Stimulated activated CD8-positive, alpha-beta memory T cell treated with anti-CD3 and anti-CD28 coated beads, Interleukin-15, amount 100 ng/mL, for 48 hours (primary cell): ENCODE results near the gene ACAT2.
"Not testable (repeated sequence)": the region's sequence is repeated elsewhere in the genome, so short reads cannot be mapped to it uniquely, and the experiment has no call there.

ENCODE experiments used
- DNase-seq, 2 donors: peaks; one replicate each; pipeline ENCODE4 v3.0.0-alpha.2; 2020; ENCODE audit warnings: low read depth in 2 of 2

The ACAT2 gene

DNA sequence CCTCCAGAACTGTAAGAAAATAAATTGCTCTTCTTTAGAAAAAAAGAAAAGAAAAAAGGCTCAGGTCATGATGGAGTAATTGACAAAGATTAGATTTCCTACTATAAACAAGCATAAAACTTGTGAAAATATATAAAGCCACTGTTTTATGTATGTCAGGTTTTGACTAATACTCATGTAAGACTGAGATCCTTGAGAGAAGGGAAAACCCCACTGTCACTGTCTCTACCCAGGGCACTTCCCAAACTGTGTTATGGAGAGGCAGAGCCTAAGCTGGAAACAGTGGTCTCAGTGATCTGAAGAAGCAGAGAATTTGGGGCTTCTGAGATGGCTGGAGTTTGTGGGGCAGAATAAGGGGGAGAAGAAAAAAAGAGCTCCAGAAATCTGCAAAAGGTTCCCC is 7.6 kb downstream of the ACAT2 start:
- no peak for DNase-seq

DNA sequence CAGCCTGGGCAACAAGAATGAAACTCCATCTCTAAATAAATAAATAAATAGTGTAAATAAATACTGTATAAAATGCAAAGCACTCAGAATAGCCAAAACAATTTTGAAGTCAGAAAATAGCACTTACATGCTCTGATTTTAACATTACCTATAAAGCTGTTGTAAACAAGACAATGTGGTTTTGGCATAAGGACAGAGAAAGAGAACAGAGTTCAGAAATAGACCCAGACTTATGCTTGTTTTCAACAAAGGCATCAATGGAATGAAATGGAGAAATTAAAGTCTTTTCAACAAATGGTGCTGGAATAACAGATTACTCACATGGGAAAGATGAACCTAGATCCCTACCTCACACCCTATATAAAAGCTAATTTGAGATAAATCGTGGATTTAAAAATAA is 10.4 kb downstream of the ACAT2 start:
- no peak for DNase-seq

GRCh38 chr6:159777240-159777904 is 15.5 kb downstream of the ACAT2 start:
- no peak for DNase-seq

- DNase-seq = no peak
Observed at GRCh38 chr6:159778131-159778530, 16.3 kb downstream of the ACAT2 start.

DNA sequence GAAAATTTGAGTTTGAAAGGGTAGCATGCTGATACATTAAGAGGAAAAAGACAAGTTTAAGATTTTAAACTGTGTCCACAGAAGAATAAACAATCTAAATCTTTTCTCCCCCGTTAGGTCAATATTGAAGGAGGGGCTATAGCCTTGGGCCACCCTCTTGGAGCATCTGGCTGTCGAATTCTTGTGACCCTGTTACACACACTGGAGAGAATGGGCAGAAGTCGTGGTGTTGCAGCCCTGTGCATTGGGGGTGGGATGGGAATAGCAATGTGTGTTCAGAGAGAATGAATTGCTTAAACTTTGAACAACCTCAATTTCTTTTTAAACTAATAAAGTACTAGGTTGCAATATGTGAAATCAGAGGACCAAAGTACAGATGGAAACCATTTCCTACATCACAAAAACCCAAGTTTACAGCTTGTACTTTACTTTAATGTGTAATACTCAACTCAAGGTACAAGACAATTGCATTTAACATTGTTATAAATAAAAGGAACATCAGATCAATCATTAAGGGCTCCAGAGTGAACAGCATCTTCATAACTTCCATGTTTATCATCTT is 16.8 kb downstream of the ACAT2 start:
- DNase-seq = no peak

GRCh38 chr6:159788276-159788675 is 26.4 kb downstream of the ACAT2 start:
- no peak for DNase-seq

GRCh38 chr6:159788753-159789376 is 27.0 kb downstream of the ACAT2 start:
- DNase-seq = peak; percentile 4 to 7

- peak; percentile 98 to 99 for DNase-seq
Observed at GRCh38 chr6:159789377-159790148, 27.7 kb downstream of the ACAT2 start, which contains the start of gene TCP1. Gene TCP1, minus strand, starts transcription at chr6:159789602. Its CDS starts 134 bp downstream, at chr6:159789468.

DNA sequence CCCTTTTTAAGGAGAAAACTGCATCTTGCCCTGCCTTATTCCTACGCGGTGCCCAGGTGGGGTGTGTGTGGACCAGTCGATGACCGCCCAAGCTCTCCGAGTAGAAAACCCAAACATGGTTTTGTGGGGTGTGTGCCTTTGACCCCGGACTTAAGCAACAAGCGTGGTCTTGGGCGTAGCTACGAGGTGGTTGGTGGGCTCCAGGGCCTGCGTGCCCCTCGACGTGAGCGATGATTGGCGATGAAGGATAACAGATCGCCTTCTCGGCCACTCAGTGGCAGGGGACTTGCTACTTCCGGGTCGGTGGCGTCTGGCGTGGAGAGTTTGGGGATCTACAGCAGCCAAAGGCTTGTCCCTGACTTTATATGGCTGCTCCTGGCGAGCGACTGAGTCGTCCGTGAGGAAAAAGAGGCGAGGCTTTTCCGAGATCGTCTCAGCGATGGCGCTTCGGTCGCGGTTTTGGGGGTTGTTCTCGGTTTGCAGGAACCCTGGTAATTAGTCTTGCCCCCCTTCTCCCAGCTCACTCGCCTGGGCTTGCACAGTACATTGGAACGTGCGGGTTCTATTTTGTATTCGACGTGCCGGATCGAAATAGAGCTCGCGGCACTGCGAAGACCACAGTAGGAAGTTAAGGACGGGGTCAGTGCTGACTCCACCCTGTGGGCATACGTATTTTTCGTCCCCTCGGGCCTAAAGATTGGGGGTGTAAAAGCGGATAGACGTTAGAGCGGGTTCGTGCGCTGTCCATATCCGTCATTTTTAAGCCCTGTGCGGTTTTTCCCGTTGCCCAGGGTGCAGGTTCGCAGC is 28.5 kb downstream of the ACAT2 start, which contains the start of gene MRPL18:
MRPL18 (plus strand) TSS at position 319 of the 807 bp plus-strand sequence; CDS start at position 440, 121 bp downstream.
- DNase-seq = peak; percentile 86 to 88

DNA sequence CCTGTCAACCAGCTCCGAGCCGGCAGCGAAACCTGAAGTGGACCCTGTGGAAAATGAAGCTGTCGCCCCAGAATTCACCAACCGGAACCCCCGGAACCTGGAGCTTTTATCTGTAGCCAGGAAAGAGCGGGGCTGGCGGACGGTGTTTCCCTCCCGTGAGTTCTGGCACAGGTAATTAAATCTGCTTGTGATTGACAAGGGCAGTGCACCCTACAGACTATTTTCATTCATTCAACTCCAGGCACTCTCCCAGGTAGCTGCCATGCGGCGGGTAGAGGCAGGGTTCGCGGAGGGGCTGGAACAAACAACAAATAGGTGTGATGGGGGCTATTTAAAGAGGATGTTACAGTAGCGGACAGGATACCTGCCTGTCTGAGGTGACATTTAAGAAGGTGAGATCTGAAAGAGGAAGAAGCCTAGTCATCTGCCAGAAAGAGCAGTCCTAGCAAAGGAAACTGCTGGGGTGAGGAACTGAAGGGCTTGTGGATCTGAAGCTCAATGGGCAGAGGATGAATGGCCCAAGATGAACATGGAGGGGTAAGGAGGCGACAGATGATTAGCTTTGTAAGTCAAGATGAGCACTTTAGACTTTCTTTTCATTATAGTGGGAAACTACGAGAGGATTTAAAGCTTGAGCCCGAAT is 29.2 kb downstream of the ACAT2 start:
- no peak for DNase-seq

- not testable (repeated sequence) for DNase-seq
Observed at GRCh38 chr6:159794976-159795375, 33.1 kb downstream of the ACAT2 start.

DNA sequence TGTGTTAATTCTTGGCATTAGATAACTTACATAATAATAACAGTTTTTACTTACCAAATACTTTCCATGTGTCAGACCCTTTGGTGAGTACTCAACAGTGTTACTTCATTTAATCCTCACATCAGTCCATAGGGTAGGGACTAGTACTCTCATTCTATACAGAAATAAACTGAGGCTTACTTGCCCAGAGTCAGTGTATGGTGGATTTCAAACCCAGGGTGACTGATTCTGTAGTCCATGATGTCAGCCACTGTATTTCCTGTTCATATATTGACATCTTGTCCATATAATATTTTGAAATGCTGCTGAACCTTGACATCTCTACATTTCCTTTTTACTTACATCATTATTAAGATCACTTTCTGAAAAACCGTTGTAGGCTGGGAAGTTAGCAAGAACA is 35.7 kb downstream of the ACAT2 start:
- no peak for DNase-seq

- DNase-seq = no peak
Observed at GRCh38 chr6:159800141-159800865, 38.5 kb downstream of the ACAT2 start, which contains the start of gene PNLDC1. Gene PNLDC1, plus strand, starts transcription at chr6:159800276. Its CDS starts 32 bp downstream, at chr6:159800308.

GRCh38 chr6:159801935-159802334 is 40.1 kb downstream of the ACAT2 start:
- no peak for DNase-seq

DNA sequence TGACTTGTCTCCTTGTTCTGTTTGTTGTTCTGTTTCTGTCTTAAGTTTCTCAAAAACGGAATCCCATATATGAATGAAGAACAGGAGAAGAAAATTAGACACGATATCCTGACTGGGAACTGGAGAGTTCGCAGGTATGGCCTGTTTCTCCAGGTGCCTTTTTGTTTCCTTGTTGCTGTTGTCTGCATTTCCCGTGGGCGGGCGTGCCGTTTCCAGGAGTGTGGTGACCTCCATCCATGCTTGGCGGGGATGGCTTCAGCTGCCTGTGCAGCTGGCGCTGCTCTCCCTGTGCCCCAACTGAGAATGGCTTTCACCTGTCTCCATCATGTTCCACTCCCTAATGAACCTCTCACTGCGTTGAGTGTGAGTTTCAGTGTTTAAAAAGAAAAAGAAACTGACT is 42.7 kb downstream of the ACAT2 start:
- DNase-seq = no peak

GRCh38 chr6:159805440-159806020 is 43.7 kb downstream of the ACAT2 start:
- no peak for DNase-seq

DNA sequence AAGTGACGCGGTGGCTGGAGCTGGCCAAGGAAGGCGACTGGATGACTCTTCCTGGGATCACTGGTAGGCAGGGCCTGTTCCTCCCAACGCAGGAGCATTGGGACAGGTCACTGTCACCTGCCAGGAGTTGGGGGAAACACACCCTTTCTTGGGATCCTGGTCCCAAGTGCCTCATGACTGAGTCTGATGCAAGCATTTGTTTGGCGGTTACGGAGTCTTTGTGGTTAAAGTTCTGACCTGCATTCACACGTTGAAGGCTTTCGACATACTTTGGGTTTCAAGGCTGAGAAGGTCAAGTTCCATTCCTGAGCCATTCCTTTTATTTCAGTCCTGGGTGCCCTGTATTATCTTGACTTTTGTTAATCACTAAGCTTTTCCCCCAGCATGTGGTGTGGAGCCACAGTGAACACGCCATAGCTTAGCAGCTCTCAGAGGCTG is 44.2 kb downstream of the ACAT2 start:
- no peak for DNase-seq

- DNase-seq = no peak
Observed at GRCh38 chr6:159807150-159807858, 45.5 kb downstream of the ACAT2 start.

DNA sequence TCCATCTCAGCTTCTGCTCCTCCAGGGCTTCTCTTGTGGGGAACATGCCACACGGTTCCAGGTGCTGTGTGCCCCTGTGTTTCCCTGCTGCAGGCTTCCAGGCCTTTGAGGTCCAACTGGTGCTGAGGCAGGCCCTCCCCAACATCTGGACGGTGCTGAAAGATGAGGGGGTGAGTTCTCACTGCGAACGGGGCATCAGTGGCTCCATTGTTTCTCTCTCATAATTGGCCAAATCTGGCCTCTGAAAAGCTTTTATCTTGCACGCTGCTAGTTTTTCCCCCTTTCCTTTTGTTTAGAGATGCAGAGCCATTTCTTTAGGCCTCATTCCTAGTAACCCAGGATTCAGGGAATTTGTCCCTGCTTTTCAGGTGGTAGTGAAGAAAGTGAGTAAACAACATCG is 46.8 kb downstream of the ACAT2 start:
- DNase-seq = no peak
